HG02885 (cell line): ENCODE data around the gene KCNA3.

ENCODE experiments used
- ATAC-seq: cut with Tn5 transposase; IDR thresholded peaks from one replicate; pipeline ENCODE4 v1.9.1; 2021; ENCODE audit warnings: mild to moderate bottlenecking; ENCODE audit not compliant: unreplicated experiment, poor library complexity

KCNA3 gene

DNA sequence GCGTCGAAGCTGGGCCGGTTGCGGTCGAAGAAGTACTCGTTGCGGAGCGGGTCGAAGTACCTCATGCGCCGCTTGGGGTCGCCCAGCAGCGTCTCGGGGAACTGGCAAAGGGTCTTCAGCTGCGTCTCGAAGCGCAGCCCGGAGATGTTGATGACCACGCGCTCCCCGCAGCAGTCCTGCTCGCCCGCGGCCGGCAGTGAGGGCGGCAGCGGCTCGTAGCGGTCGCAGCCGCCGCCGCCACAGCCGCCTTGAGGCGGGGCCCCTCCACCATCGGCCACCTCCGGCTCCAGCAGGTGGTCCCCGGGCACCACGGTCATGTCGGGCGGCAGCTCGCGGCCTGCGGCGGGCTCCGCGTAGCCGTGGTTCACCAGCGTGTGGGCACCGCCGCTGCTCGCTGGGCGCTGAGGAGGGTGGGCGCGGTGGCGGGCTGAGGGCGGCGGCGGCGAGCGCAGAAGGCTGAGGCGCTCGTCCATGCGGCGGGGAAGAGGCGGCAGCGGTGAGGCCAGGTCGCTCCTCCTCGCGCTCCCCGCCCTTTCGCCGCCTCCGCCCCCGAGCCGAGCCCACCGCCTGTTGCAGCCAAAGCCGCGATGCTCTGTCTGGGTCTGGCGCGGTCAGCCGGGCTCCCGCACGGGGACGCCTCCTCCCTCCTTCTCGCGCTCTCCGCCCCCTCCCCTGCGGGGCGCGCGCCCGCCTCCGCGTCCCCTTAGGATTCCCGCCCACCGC, at the start of gene KCNA3:
Gene KCNA3, minus strand, starts transcription at position 604 of the 723 bp plus-strand sequence. Its CDS starts 131 bp downstream, at position 473.
- peak; percentile 39 for ATAC-seq

DNA sequence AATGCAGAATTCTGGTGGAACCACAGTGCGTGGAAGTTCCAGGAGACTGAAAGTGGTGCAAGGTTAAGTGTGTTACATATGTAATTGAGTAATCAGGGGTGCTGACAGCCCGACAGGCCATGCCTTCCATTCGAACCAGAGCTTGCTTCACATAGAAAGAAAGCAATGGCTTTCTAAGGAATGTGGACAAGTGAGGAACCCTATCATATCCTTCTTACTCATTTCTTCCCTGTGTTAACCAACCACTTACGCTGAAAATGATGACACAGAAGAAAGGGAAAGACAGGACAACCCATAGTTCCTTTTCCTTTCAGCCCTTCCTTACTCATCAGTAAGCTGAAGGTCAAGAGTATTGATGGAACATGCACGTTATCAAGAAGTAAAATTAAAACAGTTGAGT, 48.1 kb upstream of the KCNA3 start:
- no peak for ATAC-seq

DNA sequence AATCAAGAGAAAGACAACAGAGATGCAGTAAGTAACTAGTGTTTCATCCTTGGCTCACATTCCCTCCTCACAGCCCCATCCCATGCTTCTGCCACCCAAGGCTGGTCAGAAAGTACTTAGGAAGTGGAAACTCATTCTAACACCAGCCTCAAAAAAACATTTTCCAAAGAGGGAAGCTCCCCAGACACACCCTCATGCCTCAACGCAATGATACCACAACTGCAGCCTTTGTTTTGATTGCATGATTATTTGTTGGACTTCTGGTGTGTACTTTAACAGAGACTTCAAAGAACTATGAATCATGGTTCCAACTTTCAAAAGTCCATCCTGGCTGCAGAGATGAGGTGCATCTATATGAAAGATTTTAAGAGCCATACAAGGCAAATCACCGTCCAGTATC, 45.2 kb upstream of the KCNA3 start:
- ATAC-seq = no peak

DNA sequence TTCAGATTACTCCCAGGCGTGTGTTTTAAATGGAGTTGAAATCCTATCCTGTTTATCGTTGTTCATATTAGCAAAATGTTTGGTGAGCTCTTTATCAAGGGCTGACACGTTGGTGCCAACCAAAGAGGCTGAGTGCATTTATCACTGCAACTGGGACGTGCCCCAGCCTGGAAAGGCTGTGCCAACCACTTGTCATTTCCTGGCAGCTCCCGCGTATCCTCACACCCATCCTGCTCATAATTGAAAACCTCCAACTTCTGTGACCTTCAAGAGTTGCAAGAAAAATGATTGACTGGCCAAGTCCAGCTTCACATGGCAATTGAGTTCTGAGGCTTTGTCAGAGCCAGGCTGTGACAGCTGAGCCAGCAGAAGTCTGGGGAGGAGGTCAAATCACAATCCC, 43.7 kb upstream of the KCNA3 start:
- ATAC-seq = no peak

DNA sequence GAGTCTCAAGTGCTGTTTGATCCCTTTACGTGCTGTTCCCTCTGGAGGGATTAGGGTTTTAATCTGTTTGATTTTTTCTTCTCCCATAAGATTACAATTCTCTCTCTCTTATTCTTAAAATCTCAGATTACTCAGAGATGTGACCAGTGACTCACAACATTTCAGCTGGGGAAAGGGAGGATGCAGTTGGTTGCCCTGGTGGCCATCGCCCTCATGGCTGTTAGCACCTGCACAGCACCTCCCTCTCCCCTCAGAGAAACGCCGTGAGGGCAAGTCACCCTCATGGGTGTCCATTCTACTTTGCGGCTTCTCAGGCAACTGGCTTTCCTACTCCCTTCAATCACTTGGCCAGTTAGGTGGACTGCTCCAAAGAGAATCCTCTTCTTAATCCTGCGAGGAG, 42.4 kb upstream of the KCNA3 start:
- ATAC-seq = no peak

DNA sequence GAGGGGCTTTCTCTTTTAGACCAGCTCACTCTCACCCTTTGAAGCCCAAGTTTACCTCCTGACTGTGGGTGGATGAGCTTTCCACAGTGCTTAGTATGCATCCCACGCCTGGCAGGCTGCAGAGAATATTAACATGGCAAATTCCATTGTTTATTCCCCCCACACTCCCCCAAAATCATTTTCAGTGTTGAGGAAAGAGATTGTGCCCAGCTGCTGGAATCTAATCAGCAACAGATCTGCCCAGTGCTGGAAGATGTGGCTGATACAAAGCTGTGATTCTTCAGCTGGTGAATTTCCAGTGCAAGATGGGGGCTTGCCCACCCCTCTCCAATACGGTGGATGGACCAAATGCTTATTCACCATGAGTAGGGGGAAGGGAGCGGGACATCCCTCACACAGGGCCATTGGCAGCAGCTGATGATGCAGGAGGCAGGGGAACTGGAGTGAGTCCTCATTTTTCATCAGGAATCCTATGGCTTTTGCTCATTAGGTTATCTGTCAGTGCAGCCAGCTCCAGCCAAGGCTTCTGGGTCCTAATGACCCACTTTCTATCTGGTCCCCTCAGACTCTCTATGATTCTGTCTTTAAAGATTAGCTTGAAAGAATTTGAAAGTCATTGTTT, 39.7 kb upstream of the KCNA3 start:
- no peak for ATAC-seq

DNA sequence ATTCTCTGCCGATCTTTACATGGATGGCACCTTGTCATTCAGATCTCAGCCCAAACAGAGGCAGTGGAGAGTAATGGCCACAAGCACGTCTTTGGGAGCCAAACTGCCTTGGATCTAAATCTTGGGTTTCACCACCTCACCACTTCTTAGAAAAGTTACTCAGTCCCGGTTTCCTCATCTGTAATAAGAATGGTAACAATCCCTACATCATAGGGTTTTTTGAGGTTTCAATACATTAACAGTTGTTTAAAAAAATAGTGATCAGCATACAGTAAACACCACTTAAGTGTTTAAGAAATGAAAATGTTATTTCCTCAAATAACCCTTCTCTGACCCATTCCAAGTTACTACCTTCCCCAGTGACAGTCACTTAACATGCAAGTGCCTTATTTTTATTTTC, 38.5 kb upstream of the KCNA3 start:
- no peak for ATAC-seq

DNA sequence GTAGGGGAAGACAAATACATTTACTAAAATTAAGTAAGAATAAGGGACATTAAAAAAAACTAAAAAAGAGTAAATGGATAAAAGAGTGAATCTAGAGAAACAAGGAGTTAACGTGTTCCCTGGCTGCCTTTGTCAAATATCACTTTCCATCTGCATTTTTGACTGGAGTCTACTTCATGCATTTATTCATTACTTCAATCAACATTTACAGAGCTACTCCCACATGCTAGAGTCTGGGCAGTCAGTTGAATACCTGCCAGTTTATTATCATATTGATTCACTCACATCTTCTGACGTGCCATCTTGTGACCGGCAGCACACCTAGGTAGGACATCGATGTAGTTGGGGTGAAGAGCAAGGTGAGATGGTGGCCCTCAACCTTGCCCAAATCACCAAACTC, 35.6 kb upstream of the KCNA3 start:
- ATAC-seq = no peak

DNA sequence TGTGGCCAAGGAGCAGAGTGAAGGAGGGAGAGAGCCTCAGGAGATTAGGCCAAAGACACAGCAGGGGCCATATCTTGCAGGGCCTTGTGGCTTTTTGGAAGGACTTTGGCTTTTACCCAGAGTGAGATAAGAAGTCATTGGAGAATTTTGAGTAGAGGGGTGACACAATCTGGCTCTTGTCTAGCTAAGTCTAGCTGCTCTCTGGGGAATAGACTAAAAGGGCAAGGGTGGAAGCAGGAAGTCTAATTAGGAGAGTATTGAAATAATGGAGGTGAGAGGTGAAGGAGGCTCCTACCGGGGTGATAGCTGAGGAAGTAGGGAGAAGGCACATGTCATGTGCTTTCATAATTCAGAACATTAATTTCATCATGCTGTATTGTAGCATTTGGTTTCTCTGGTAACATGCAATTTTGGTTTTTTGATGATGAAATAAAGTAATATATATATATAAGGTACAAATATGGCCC, 34.3 kb upstream of the KCNA3 start:
- ATAC-seq = no peak

DNA sequence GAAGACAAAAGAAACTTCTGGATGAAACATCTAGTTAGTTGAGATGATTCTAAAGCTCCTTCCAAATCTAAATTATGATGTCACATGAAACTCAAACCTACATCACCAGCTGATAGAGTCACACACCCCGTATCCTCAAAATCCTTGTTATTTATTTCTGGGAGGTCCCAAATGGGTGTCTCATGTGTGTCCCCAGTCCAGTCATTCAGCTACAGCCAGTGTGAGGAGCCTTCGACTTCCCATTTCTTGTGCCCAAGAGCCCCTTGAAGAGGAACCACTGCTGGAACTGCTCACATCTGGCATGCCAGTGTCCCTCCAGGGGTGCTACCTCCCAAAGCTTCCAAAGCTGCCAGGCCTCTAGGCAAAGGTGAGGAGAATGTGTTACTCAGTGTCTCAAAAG, 32.5 kb upstream of the KCNA3 start:
- ATAC-seq = no peak

DNA sequence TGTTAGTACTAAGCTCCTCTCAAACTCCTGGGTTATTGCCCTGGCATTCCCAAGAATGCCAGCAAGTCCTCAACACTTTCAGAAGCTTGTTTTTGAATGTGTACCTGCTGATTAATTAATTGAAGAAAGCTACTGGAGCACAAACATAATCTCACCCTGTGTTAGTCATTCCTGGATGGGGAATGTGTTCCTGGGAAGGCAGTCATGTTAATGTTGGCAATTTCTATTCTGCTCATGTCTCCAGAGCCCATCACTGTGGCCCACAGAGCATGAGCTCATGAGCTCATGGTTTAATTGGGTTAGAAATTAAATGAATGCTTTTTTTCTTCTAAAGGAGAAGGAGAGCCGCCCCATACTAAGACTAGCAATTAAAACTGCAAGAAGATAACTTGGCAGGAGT, 31.9 kb upstream of the KCNA3 start:
- no peak for ATAC-seq

DNA sequence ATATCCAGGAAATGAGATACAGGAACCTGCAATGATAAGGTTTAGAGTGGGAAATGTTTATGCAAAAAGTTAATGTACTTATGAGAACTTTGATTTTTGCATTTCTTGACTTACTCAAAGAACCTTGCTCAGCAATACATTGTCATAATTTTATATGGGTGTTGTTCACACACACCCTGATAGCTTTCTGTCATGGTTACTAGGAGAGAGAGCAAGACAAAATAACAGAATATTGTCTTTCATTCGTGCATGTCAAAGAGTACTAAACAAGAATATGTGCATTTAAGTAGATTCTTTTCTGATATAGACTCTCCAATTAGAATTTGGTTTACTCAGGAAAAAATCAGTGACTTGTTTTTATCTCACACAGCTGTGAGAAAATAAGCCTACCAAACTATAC, 27.5 kb upstream of the KCNA3 start:
- no peak for ATAC-seq

DNA sequence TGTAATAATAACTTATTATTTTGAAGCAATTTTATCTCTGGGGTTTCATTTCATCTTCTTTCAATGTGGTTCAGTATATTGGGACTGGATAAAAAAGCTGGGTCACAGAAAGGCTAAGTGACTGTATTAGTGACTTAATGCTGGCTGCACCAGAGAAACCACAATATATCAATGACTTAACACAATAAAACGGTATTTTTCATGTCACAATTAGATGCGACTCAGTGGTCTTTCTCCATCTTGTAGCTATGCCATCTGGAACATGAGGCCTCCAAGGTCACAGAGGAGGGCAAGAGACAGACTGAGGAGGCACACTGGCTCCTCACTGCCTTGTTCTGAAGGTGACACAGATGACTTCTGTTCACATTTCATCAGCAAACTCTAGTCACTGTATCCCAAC, 26.0 kb upstream of the KCNA3 start:
- ATAC-seq = no peak

DNA sequence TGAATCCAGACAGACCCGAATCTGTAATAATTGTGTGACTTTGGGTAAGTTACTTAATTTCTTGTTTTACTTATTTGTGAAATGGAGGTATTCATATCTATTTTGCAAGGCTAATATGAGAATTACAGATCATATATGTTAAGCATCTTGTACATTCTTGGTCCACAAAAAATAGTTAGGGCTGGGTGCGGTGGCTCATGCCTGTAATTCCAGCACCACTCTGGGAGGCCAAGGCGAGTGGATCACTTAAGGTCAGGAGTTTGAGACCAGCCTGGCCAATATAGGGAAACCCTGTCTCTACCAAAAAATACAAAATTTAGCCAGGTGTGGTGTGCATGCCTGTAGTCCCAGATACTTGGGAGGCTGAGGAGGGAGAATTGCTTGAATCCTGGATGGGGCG, 22.9 kb upstream of the KCNA3 start:
- no peak for ATAC-seq

DNA sequence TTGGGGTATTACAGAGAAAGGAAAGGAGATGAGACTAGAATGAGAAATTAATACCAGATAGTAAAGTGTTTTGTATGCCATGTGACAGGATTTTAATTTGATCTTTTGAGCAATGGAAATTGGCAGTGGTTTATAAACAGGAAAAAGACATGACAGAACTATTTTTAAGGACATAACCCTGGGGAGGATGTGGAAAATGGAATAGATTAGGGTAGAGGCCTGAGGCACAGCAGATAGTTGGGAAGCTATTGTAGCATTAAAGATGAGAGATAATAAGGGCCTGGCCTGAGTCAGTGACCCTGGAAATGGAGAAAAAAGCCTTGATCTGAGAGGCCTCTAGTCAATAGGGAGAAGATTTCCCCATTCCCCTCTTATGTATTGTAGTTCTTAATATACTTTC, 22.1 kb upstream of the KCNA3 start:
- ATAC-seq = no peak

DNA sequence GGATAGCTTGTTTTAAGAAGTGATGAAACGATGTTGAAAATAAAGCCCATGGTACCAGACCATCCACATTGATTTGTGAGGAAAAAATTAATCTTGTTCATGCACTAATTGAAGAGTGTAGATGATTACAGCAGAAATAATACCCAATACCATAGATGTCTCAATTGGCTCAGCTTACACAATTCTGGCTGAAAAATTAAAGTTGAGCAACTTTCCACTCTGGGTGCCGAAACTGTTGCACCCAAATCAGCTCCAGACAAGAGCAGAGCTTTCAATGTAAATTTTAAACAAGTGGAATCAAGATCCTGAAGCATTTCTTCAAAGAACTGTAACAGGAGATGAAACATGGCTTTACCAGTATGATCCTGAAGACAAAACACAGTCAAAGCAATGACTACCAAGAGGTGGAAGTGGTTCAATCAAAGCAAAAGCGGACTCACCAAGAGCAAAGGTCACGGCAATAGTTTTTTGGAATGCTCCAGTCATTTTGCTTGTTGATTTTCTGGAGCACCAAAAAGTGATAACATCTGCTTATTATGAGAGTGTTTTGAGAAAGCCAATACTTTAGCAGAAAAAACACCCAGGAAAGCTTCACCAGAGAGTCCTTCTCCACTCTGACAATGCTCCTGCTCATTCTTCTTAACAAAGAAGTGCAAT, 16.1 kb upstream of the KCNA3 start:
- no peak for ATAC-seq

DNA sequence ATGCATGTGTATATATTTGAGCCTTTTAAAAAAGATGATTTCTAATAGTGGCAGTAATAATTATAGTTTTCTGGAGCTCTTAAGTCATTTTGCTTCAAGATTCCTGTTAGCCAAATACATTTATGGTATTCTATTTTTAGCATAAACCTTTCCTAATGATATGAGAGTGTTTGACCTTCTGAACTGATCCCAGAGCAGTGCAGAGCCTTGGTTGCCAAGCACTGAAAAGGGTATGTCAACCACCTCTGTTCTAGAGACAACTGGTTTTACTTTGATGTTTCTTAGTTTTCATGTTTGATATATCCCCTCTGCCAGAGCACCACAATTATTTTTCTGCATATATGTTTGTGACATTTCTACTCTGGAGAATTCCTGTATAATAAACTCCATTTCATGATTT, 15.1 kb upstream of the KCNA3 start:
- ATAC-seq = no peak

DNA sequence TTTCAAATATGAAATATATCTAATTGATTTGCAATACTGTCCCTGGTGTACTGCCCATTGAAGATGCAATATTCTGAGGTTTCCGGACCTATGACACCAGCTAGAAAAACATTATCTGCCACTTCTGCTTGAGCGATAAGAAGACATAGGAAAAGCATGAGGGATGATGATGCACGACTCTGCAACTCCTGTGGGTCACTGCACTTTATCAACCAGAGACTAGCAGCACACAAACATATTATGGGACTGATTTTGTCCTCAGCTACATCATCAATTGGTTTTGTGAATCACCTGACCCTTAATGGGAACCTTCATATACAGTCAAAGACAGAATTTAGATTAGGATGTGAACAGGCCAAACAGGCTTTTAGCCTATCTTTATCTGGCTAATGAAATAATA, 13.8 kb upstream of the KCNA3 start:
- ATAC-seq = no peak

DNA sequence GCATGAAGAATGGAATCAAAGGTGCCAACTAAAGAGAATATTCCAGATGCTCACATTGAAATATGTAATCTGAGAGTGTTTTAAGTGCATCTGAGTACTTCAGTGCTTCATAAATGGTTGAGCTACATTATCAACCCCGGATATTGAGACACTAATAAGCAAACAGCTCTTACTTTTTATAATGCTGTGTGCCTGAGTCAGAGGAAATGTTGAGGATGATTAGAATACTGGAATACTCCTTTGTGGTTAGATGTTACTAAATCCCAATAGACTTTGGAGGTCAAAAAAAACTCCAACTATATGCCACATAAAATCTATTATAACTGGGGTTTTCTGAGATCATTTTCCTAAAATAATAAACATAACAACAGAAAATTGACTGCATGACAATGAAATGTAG, 12.5 kb upstream of the KCNA3 start:
- no peak for ATAC-seq

DNA sequence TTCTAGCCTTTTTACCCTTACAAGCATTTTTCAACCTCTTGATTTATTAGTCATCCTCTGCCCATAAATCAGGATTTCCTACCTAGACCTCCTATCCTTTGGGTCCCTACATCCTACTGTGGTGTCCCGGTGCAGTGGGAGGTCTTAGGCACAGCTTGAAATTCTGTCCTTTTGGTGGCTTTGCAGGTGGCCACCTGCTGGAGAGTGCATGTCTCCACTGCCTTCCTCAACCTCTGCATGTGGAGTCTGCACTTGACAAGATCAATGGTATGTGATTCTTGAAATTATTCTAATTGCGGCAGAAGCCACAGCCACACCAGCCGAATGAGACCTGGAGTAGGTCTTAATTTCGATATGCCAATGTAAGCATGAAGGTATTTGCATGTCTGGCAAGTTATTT, 11.4 kb upstream of the KCNA3 start:
- ATAC-seq = no peak

DNA sequence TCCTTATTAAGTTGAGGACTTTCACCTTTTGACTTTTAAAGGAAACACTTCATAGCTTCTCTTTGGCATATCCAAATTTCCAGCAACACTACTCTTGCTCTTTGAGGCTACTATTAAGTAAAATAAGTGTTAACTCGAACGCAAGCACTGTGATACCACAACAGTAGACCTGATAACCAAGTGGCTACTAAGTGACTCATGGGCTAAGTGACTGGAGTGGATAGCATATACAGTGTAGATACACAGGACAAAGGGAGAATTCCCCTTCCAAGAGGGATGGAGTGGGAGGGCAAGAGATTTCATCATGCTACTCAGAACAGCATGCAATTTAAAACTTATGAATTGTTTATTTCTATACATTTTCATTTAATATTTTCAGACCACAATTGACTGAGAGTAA, 9.8 kb upstream of the KCNA3 start:
- no peak for ATAC-seq

DNA sequence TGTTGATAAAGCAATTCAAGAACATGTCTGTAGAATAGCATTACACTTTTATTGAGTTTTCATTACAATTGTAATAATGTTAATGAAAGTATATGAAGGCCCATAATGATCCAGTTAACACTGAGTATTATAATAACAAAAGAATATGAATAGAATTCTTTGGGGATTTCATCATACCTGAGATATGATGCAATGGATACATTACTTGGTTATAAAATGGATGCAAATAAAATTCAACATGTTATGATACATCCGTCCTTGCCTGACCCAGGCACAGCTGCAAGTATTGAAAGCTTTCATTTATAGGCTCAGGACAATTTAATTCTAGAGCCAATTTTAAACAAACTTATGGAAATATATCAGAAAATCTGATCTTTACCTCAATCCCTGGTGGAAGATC, 8.2 kb upstream of the KCNA3 start:
- ATAC-seq = no peak
